ENCODE results near the gene RHOBTB1. TPM values are rescaled to one million over a fixed set of nuclear protein-coding genes. Genes with fewer than 3 reads are reported as not detected.

RHOBTB1 gene
- total and polyA plus RNA-seq, 2 experiments from 2014 or later = 4.6 to 13.2 TPM

GRCh38 chr10:60978287-60979115, 34.5 kb upstream of the RHOBTB1 start (continued):
- TF ChIP-seq CTCF (conservative IDR thresholded peaks at IDR 0.05; ENCODE audit: low read depth in 2 of 2) (no peak), ZNF331 (CRISPR knock-in tag; IDR thresholded peaks at IDR 0.05; ENCODE audit: low read depth) (no peak)

GRCh38 chr10:60977161-60978122, 33.5 kb upstream of the RHOBTB1 start:
- no peaks in the 10 kb centered on the region for H3K9me2 ChIP-seq (ENCODE audit: insufficient read depth)
- H2AFZ ChIP-seq = no peak overlapping the region
- H3K4me1 ChIP-seq (ENCODE audit: insufficient read depth) = no peaks in the 10 kb centered on the region
- TF ChIP-seq POLR2AphosphoS5 (IDR thresholded peaks at IDR 0.05; ENCODE audit: low read depth) = no peak
- TF ChIP-seq REST (IDR thresholded peaks at IDR 0.05; ENCODE audit: unreplicated experiment) = no peak
- no peak for TF ChIP-seq ZNF331 (CRISPR knock-in tag; IDR thresholded peaks at IDR 0.05; ENCODE audit: low read depth)
- no peak for TF ChIP-seq JUNB (IDR thresholded peaks at IDR 0.05; ENCODE audit: unreplicated experiment)
- no peak for TF ChIP-seq STAT1 (IDR thresholded peaks at IDR 0.05; ENCODE audit: unreplicated experiment)
- no peak for TF ChIP-seq ZNF114 (CRISPR knock-in tag; IDR thresholded peaks at IDR 0.05)
- H3K36me3 ChIP-seq (ENCODE audit: insufficient read depth) = no peaks in the 10 kb centered on the region
- Mint-ChIP-seq H3K4me3 (no peak overlapping the region), H3K27ac (no peak overlapping the region), H3K36me3 (ENCODE audit: low read depth) (no peaks in the 10 kb centered on the region), H3K27me3 (ENCODE audit: insufficient read depth, low read depth, poor library complexity) (no peaks in the 10 kb centered on the region), H3K9me3 (no peaks in the 10 kb centered on the region), H3K4me1 (peaks cover 3% of the 10 kb centered on the region)
- H4K20me1 ChIP-seq (replicated peaks; ENCODE audit: insufficient read depth) = no peaks in the 10 kb centered on the region
- no peak for ATAC-seq
- H3F3A ChIP-seq (replicated peaks; ENCODE audit: low read depth) = no peaks in the 10 kb centered on the region
- no peak overlapping the region for H3K27ac ChIP-seq (ENCODE audit: low read depth)
- H3K4me3 ChIP-seq = no peak overlapping the region
- no peaks in the 10 kb centered on the region for H3K27me3 ChIP-seq (ENCODE audit: insufficient read depth)
- H3K79me2 ChIP-seq (replicated peaks; ENCODE audit: insufficient read depth) = no peaks in the 10 kb centered on the region
- DNase-seq (ENCODE audit: low spot score) = no peak
- H3K4me2 ChIP-seq = no peak overlapping the region

Measured in GM23338 (cell line).